Natural killer cell treated with Interleukin-12 subunit alpha and Interleukin-12 subunit beta and Interleukin-15 and Interleukin-18, amount 100 ng/mL, for 72 hours (primary cell): ENCODE measurements around the gene SMC3. TPM values are rescaled to one million over a fixed set of nuclear protein-coding genes. Genes with fewer than 3 reads are reported as not detected.
A peak's percentile ranks its signal among the peaks of the same experiment; 100 is the strongest.
"Not testable (repeated sequence)": the region's sequence is repeated elsewhere in the genome, so short reads cannot be mapped to it uniquely, and the experiment has no call there.

Experiments
- ATAC-seq, 2 donors: fragments of 150-1000 bp; cut with Tn5 transposase in 1 of 2; sonication (Bioruptor Pico), chemical (Tn5 transposase) in 1 of 2; 2 replicates each; pipeline ENCODE4 v1.10.0; 2021
- DNase-seq: peaks from one replicate; pipeline ENCODE4 v3.0.0; 2022; ENCODE audit warnings: low spot score
- H3K27ac Mint-ChIP-seq, 2 donors: 1 replicate in 1 of 2; 2 replicates in 1 of 2; pipeline ENCODE4 v1.8.0; 2022; ENCODE audit warnings: mixed read lengths in 2 of 2, mild to moderate bottlenecking in 1 of 2, moderate library complexity in 1 of 2
- H3K27me3 Mint-ChIP-seq, 2 donors: 1 replicate in 1 of 2; 2 replicates in 1 of 2; pipeline ENCODE4 v1.8.0; 2022; ENCODE audit warnings: mixed read lengths in 2 of 2
- H3K36me3 Mint-ChIP-seq: one replicate; pipeline ENCODE4 v1.8.0; 2022; ENCODE audit warnings: mixed read lengths
- H3K4me1 Mint-ChIP-seq, 2 donors: 1 replicate in 1 of 2; 2 replicates in 1 of 2; pipeline ENCODE4 v1.8.0; 2022; ENCODE audit warnings: low read depth in 2 of 2, mixed read lengths in 2 of 2, mild to moderate bottlenecking in 1 of 2
- H3K4me3 Mint-ChIP-seq: one replicate; pipeline ENCODE4 v1.8.0; 2022; ENCODE audit warnings: mixed read lengths
- H3K9me3 Mint-ChIP-seq: 2 replicates; pipeline ENCODE4 v1.8.0; 2022; ENCODE audit warnings: mixed read lengths
- total RNA-seq, 2 donors: library from RNA; stranded (reverse); gene quantifications; one replicate each; pipeline ENCODE4 v1.2.3, GENCODE V29; 2022

SMC3 gene
- total RNA-seq, 2 donors from 2014 or later, result 55.2 to 56.6 TPM

GRCh38 chr10:110572862-110573261 is 5.4 kb downstream of the SMC3 start:
- ATAC-seq (no peak), DNase-seq (no peak)
- H3K9me3 Mint-ChIP-seq, result no peaks in the 10 kb centered on the region
- H3K36me3 Mint-ChIP-seq, result peaks cover 16% of the 10 kb centered on the region
- H3K27me3 Mint-ChIP-seq, result no peaks in the 10 kb centered on the region
- H3K27ac Mint-ChIP-seq, result peak overlapping the region in 1 of 2 donors; percentile 62
- H3K4me3 Mint-ChIP-seq, result no peak overlapping the region
- H3K4me1 Mint-ChIP-seq, result peaks cover 26 to 44% of the 10 kb centered on the region in 2 donors

- ATAC-seq (no peak), DNase-seq (no peak)
- Mint-ChIP-seq H3K4me1 (peaks cover 21 to 37% of the 10 kb centered on the region in 2 donors), H3K36me3 (peaks cover 16% of the 10 kb centered on the region), H3K9me3 (no peaks in the 10 kb centered on the region), H3K27me3 (no peaks in the 10 kb centered on the region), H3K4me3 (no peak overlapping the region), H3K27ac (no peak overlapping the region)
Measured at GRCh38 chr10:110574420-110574819, 6.9 kb downstream of the SMC3 start.

GRCh38 chr10:110576220-110576619 is 8.7 kb downstream of the SMC3 start:
- Mint-ChIP-seq H3K4me3 (no peak overlapping the region), H3K27ac (no peak overlapping the region), H3K9me3 (no peaks in the 10 kb centered on the region), H3K27me3 (no peaks in the 10 kb centered on the region), H3K36me3 (peaks cover 16% of the 10 kb centered on the region), H3K4me1 (peaks cover 10 to 22% of the 10 kb centered on the region in 2 donors)
- DNase-seq (no peak), ATAC-seq (no peak)

- no peak overlapping the region for H3K27ac Mint-ChIP-seq
- DNase-seq, result no peak
- H3K4me3 Mint-ChIP-seq, result no peak overlapping the region
- peaks cover 21% of the 10 kb centered on the region for H3K36me3 Mint-ChIP-seq
- H3K27me3 Mint-ChIP-seq, result no peaks in the 10 kb centered on the region
- no peaks in the 10 kb centered on the region for H3K9me3 Mint-ChIP-seq
- peaks cover 9 to 18% of the 10 kb centered on the region in 2 donors for H3K4me1 Mint-ChIP-seq
- ATAC-seq, result no peak
Measured at GRCh38 chr10:110577056-110577455, 9.6 kb downstream of the SMC3 start.

- H3K4me3 Mint-ChIP-seq, result no peak overlapping the region
- DNase-seq, result no peak
- peaks cover 31% of the 10 kb centered on the region for H3K36me3 Mint-ChIP-seq
- no peaks in the 10 kb centered on the region for H3K9me3 Mint-ChIP-seq
- ATAC-seq, result no peak
- no peaks in the 10 kb centered on the region for H3K27me3 Mint-ChIP-seq
- no peak overlapping the region for H3K27ac Mint-ChIP-seq
- no peaks in the 10 kb centered on the region for H3K4me1 Mint-ChIP-seq
Measured at GRCh38 chr10:110584006-110584405, 16.5 kb downstream of the SMC3 start.

- ATAC-seq (no peak), DNase-seq (no peak)
- H3K4me3 Mint-ChIP-seq, result no peak overlapping the region
- H3K27ac Mint-ChIP-seq, result no peak overlapping the region
- H3K4me1 Mint-ChIP-seq, result no peaks in the 10 kb centered on the region
- H3K27me3 Mint-ChIP-seq, result no peaks in the 10 kb centered on the region
- no peaks in the 10 kb centered on the region for H3K9me3 Mint-ChIP-seq
- H3K36me3 Mint-ChIP-seq, result peaks cover 22% of the 10 kb centered on the region
Measured at GRCh38 chr10:110591760-110592159, 24.3 kb downstream of the SMC3 start.

- H3K4me1 Mint-ChIP-seq, result no peaks in the 10 kb centered on the region
- no peaks in the 10 kb centered on the region for H3K27me3 Mint-ChIP-seq
- ATAC-seq, result no peak
- DNase-seq, result no peak
- no peak overlapping the region for H3K4me3 Mint-ChIP-seq
- H3K27ac Mint-ChIP-seq, result peak overlapping the region in 1 of 2 donors; percentile 6
- no peaks in the 10 kb centered on the region for H3K9me3 Mint-ChIP-seq
- peaks cover 19% of the 10 kb centered on the region for H3K36me3 Mint-ChIP-seq
Measured at GRCh38 chr10:110597476-110597875, 30.0 kb downstream of the SMC3 start.

- ATAC-seq, result no peak
- no peak overlapping the region for H3K4me3 Mint-ChIP-seq
- H3K27ac Mint-ChIP-seq, result no peak overlapping the region
- peaks cover 31% of the 10 kb centered on the region for H3K36me3 Mint-ChIP-seq
- no peaks in the 10 kb centered on the region for H3K4me1 Mint-ChIP-seq
- DNase-seq, result no peak
- no peaks in the 10 kb centered on the region for H3K27me3 Mint-ChIP-seq
- no peaks in the 10 kb centered on the region for H3K9me3 Mint-ChIP-seq
Measured at GRCh38 chr10:110600487-110601101, 33.1 kb downstream of the SMC3 start.

GRCh38 chr10:110601581-110601980 is 34.1 kb downstream of the SMC3 start:
- peaks cover 25% of the 10 kb centered on the region for H3K36me3 Mint-ChIP-seq
- H3K27me3 Mint-ChIP-seq, result no peaks in the 10 kb centered on the region
- H3K4me3 Mint-ChIP-seq, result no peak overlapping the region
- no peaks in the 10 kb centered on the region for H3K9me3 Mint-ChIP-seq
- DNase-seq, result no peak
- H3K27ac Mint-ChIP-seq, result no peak overlapping the region
- ATAC-seq, result no peak
- no peaks in the 10 kb centered on the region for H3K4me1 Mint-ChIP-seq

GRCh38 chr10:110608087-110608486 is 40.6 kb downstream of the SMC3 start:
- Mint-ChIP-seq H3K27ac (no peak overlapping the region), H3K9me3 (no peaks in the 10 kb centered on the region), H3K36me3 (peaks cover 13% of the 10 kb centered on the region), H3K4me3 (no peak overlapping the region), H3K27me3 (no peaks in the 10 kb centered on the region), H3K4me1 (peaks cover 0 to 4% of the 10 kb centered on the region in 2 donors)
- ATAC-seq (no peak), DNase-seq (no peak)

- H3K27me3 Mint-ChIP-seq, result peaks cover 0 to 3% of the 10 kb centered on the region in 2 donors
- ATAC-seq (no peak), DNase-seq (no peak)
- H3K9me3 Mint-ChIP-seq, result no peaks in the 10 kb centered on the region
- H3K36me3 Mint-ChIP-seq, result peaks cover 5% of the 10 kb centered on the region
- no peak overlapping the region for H3K4me3 Mint-ChIP-seq
- H3K27ac Mint-ChIP-seq, result no peak overlapping the region
- peaks cover 0 to 4% of the 10 kb centered on the region in 2 donors for H3K4me1 Mint-ChIP-seq
Measured at GRCh38 chr10:110609605-110610004, 42.1 kb downstream of the SMC3 start.

GRCh38 chr10:110610308-110610774 is 42.8 kb downstream of the SMC3 start:
- Mint-ChIP-seq H3K27ac (no peak overlapping the region), H3K4me1 (peaks cover 0 to 4% of the 10 kb centered on the region in 2 donors)

GRCh38 chr10:110610781-110611180 is 43.3 kb downstream of the SMC3 start:
- H3K36me3 Mint-ChIP-seq, ATAC-seq, DNase-seq, H3K4me1 Mint-ChIP-seq, H3K4me3 Mint-ChIP-seq, H3K9me3 Mint-ChIP-seq, H3K27me3 Mint-ChIP-seq, H3K27ac Mint-ChIP-seq: not testable (repeated sequence)

More at GRCh38 chr10:110610308-110610774, 42.8 kb downstream of the SMC3 start:
- H3K9me3 Mint-ChIP-seq, result no peaks in the 10 kb centered on the region
- no peak for DNase-seq
- H3K4me3 Mint-ChIP-seq, result no peak overlapping the region
- ATAC-seq, result peak; percentile 35 to 61
- H3K27me3 Mint-ChIP-seq, result peaks cover 0 to 3% of the 10 kb centered on the region in 2 donors
- no peaks in the 10 kb centered on the region for H3K36me3 Mint-ChIP-seq

- H3K27ac Mint-ChIP-seq, result no peak overlapping the region
- H3K9me3 Mint-ChIP-seq, result no peaks in the 10 kb centered on the region
- ATAC-seq (no peak), DNase-seq (no peak)
- no peaks in the 10 kb centered on the region for H3K36me3 Mint-ChIP-seq
- H3K4me1 Mint-ChIP-seq, result peaks cover 0 to 4% of the 10 kb centered on the region in 2 donors
- H3K4me3 Mint-ChIP-seq, result no peak overlapping the region
- H3K27me3 Mint-ChIP-seq, result peaks cover 0 to 3% of the 10 kb centered on the region in 2 donors
Measured at GRCh38 chr10:110612087-110612486, 44.6 kb downstream of the SMC3 start.

- DNase-seq, result no peak
- Mint-ChIP-seq H3K4me3 (no peak overlapping the region), H3K36me3 (no peaks in the 10 kb centered on the region), H3K27me3 (peaks cover 0 to 3% of the 10 kb centered on the region in 2 donors), H3K27ac (no peak overlapping the region), H3K9me3 (no peaks in the 10 kb centered on the region), H3K4me1 (peaks cover 3 to 4% of the 10 kb centered on the region in 2 donors)
- no peak for ATAC-seq
Measured at GRCh38 chr10:110612629-110613028, 45.1 kb downstream of the SMC3 start.
